Stimulated activated naive CD4-positive, alpha-beta T cell (primary cell): Measurements from ENCODE around the gene UTS2B.
"Not testable (repeated sequence)": the region's sequence is repeated elsewhere in the genome, so short reads cannot be mapped to it uniquely, and the experiment has no call there.

ENCODE experiments used
- DNase-seq, 6 experiments: peaks; one replicate each; lab custom pipeline; 2025; lab: John Stamatoyannopoulos, UW

The UTS2B gene

DNA sequence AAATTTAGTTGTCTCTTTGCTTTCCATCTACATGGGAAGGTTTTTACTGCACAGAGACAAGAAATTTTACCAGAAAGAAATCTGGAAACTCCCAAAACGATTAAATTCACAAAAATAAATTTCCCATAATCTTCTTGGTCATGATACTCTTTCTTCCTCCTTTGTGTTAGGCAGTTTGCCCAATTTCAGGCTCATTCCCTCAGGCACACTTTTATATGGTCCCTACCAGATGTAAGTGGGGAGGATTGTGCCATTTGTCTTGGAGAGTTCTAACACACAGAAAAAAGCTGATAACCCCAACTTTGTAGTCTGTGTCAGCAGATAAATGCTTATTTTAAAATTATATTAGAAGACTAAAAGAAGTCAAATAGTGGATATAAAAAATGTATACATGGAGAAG is 50.2 kb downstream of the UTS2B start:
- no peak for DNase-seq

DNA sequence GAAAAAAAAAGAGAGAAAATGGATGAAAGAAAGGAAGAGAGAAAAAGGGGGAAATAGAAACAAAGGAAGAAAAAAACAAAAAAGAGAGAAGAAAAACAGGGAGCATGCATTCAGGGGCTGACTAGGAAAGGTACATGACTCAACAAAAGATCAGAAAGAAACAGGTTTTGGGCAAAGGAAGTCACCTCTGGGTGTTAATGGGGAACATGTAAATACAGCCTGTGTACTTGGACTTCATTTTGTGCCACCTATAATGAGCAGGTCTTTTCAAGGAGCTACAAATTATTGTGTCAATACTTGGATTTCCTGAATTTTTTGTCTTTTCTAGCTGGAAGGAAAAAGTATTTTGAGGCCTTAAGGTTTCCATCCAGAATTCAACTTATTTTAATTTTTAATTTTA is 54.6 kb downstream of the UTS2B start:
- DNase-seq: no peak

DNA sequence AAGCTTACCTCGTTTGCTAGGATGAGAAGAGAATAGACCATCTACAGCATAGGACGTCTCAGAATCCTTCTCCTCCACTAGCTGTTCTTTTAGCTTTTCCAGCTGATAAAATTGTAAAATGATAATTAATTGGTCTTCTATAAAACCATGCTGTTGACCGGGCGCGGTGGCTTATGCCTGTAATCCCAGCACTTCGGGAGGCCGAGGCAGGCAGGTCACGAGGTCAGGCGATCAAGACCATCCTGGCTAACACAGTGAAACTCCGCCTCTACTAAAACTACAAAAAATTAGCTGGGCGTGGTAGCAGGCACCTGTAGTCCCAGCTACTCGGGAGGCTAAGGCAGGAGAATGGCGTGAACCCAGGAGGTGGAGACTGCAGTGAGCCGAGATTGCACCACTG is 55.1 kb downstream of the UTS2B start:
- not testable (repeated sequence) for DNase-seq

- no peak for DNase-seq
Measured at GRCh38 chr3:191269289-191270085, 60.8 kb downstream of the UTS2B start.

- DNase-seq: no peak
Measured at GRCh38 chr3:191268737-191269136, 61.6 kb downstream of the UTS2B start.

DNA sequence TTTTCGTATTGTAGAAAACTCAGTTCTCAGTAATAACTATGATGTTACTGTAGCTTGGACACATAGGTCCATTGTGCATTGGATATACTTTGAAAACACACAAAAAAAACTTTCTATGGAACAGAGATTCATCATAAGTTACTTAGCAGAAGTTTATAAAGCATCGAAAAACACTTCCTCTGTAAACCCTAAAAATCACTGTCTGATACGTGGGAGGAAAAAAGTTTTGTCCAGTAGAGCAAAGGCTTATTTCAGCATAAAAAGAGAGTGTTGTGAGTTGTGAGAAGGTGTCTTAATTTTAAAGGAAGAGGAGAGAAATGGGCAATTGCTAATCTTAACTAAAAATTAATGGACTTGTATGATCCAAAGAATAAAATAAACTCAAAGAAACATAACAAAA is 66.5 kb downstream of the UTS2B start:
- no peak for DNase-seq

GRCh38 chr3:191263365-191263764 is 67.0 kb downstream of the UTS2B start:
- DNase-seq: no peak

GRCh38 chr3:191262650-191263049 is 67.7 kb downstream of the UTS2B start:
- no peak for DNase-seq

DNA sequence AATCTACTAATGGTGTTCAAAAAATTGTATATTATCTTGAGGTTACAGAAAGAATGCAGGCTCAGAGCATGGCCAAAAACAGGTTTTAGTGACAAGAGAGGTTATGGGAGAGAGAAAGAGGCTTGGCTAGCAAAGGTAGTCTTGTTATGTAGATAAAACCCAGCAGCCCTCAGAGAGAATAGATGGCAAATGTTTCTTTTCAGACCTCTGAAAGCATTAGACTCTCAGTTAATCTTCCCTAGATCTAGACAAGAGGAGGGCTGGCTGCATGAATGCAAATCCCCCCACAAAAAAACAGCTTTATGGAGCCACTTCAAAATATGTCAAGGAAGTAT is 69.1 kb downstream of the UTS2B start:
- no peak for DNase-seq

GRCh38 chr3:191260431-191261303 is 69.7 kb downstream of the UTS2B start:
- DNase-seq: no peak

GRCh38 chr3:191259486-191259885 is 70.8 kb downstream of the UTS2B start:
- no peak for DNase-seq

DNA sequence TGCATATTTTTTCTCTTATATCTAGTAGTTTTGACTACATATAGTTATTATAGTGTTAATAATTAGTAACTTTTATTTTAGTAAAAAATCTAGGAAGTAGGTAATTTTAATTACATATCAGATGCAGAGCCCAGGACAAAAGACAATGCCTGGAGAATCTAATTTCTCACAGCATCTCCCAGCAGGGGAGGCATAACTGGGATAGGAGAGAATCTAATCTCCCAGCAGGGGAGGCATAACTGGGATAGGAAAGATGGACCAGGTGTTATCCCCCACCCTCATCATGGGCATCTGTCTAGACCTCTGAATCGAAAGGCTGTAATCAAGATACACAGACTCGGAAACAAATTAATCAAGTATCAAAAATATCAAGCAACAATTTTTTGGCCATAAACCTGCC is 73.0 kb downstream of the UTS2B start:
- DNase-seq: no peak

- no peak for DNase-seq
Measured at GRCh38 chr3:191256405-191256804, 73.9 kb downstream of the UTS2B start.

DNA sequence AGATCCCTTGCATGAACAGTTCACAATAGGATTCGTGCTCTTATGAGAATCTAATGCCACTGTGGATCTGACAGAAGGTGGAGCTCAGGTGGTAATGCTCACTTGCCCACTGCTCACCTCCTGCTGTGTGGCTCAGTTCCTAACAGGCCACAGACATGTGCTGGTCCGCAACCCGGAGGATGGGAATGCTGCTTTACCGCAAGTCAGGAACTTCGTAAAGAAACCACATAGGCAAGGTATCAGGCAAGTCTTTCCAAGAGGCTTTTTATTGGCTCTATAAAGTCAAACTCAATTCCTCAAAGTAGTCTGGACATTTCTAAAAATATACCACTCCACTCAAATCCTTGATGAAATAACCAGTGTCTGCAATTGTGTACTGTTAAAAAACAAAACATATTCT is 75.2 kb downstream of the UTS2B start:
- no peak for DNase-seq

DNA sequence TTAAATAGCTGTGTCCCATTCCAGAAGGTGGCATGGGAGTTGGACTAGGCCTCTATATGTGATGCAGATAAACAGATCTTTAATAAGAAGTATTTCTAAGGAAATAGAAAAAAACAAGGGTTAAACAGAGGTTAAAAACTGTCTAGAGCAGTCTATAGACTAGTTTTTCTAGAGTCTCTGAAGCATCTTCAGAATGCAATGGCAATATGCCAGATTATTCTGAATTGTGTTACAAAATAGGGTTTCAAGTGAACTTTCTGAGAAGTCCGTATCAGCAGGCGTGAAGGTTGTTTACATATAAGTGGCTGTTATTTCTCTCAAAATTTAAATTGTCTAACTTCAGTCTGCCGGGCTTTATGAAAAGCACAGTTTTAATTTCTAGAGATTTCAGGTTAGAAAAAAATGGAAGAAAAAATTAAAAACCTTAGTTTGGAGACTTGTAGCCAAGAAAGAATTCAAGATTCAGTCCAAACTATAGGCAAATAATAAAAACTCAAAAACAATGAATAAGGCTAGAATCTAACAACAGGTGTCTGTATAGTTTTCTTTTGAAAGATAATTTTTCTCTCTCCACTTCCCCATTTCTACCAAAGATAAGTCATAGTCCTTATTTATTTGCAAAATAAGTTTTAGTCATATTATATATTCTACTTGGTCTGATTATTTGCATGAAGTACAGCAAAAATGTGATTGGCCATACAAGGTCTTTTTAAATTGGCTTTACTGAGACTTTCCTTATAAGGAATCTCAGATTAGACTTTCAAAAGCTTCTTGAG is 76.0 kb downstream of the UTS2B start:
- no peak for DNase-seq

GRCh38 chr3:191253089-191253799 is 77.1 kb downstream of the UTS2B start:
- no peak for DNase-seq

- DNase-seq: no peak
Measured at GRCh38 chr3:191246630-191247029, 83.7 kb downstream of the UTS2B start.

DNA sequence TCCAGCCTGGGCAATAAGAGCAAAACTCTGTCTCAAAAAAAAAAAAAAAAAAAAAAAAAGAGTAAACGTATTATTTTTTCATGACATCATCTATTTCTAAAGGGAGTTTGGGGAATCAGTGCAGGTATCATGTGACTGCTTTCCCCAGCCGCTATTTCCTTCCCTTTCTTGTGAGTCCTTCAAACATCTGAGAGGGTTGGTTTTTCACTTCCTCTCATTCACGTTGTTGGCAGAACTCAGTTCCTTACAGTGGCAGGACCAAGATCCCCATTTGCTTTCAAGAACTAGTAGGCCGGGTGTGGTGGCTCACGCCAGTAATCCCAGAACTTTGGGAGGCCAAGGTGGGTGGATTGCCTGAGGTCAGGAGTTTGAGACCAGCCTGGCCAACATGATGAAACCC is 84.3 kb downstream of the UTS2B start:
- DNase-seq: peak in 2 of 6 experiments; percentile 0 to 9

DNA sequence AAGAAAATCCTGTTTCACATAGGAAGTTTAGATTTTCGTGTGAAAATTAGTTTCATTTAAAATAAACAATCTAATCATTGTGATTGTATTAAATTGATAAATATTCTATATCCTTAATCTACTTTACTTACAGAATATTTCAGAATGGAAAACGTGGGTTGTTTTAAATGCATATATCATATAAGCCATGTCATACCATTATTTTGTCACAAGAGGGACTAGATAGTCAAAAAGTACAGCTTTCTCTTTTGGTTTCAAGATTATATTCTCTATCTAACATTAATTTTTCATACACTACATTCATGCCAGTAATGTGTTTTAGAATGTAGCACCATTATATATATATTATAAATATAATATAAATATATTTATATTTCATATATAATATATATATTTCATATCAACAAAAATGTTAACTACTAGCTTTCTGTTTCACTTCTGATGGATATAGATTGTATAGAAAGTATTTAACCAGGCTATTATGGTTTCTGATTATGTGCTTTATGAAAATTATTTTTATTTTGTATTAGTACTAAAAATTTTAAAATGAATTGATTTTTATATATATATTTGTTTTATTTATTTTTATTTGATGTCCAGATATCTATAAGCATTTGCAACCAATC is 86.0 kb downstream of the UTS2B start:
- DNase-seq: no peak

- no peak for DNase-seq
Measured at GRCh38 chr3:191240486-191240885, 89.8 kb downstream of the UTS2B start.

GRCh38 chr3:191239407-191240031 is 90.8 kb downstream of the UTS2B start:
- DNase-seq: no peak
